Muscle layer of colon (tissue), 2 donors: ENCODE results near the gene GALK1.

Source experiments
- H3K27ac ChIP-seq: one replicate; pipeline ENCODE4 v1.7.0; 2013; ENCODE audit warnings: low read depth, mild to moderate bottlenecking, low read length, moderate library complexity
- H3K27me3 ChIP-seq, 2 donors: one replicate each; pipeline ENCODE4 v1.7.0; 2013; ENCODE audit warnings: low read length in 2 of 2, mild to moderate bottlenecking in 2 of 2; ENCODE audit not compliant: insufficient read depth in 2 of 2, control insufficient read depth in 1 of 2
- H3K36me3 ChIP-seq: one replicate; pipeline ENCODE4 v1.7.0; 2013; ENCODE audit warnings: mild to moderate bottlenecking, low read length; ENCODE audit not compliant: insufficient read depth
- H3K4me1 ChIP-seq: one replicate; pipeline ENCODE4 v1.7.0; 2013; ENCODE audit warnings: mild to moderate bottlenecking, low read length; ENCODE audit not compliant: insufficient read depth
- H3K4me3 ChIP-seq, 2 donors: one replicate each; pipeline ENCODE4 v1.7.0; 2013; ENCODE audit warnings: low read length in 2 of 2, low read depth in 1 of 2, mild to moderate bottlenecking in 1 of 2, moderate library complexity in 1 of 2
- H3K9ac ChIP-seq: one replicate; pipeline ENCODE4 v1.7.0; 2013; ENCODE audit warnings: low read length
- H3K9me3 ChIP-seq: one replicate; pipeline ENCODE4 v1.7.0; 2013; ENCODE audit warnings: mild to moderate bottlenecking, low read length
- donor health status: abdominal sarcoma.
- donor health status: Adenocarcinoma of cecum.

GALK1 gene

GRCh38 chr17:75752802-75753513 lies 12.0 kb downstream of the GALK1 start:
- no peak overlapping the region for H3K9ac ChIP-seq
- no peak overlapping the region for H3K27ac ChIP-seq
- no peaks in the 10 kb centered on the region for H3K27me3 ChIP-seq
- H3K4me3 ChIP-seq, result peak overlapping the region; percentile 40 to 55
- H3K36me3 ChIP-seq, result no peaks in the 10 kb centered on the region
- H3K4me1 ChIP-seq, result peaks cover 14% of the 10 kb centered on the region
- no peaks in the 10 kb centered on the region for H3K9me3 ChIP-seq

GRCh38 chr17:75752405-75752709 lies 12.6 kb downstream of the GALK1 start:
- Histone ChIP-seq H3K27ac (no peak overlapping the region), H3K9ac (no peak overlapping the region), H3K36me3 (no peaks in the 10 kb centered on the region), H3K9me3 (no peaks in the 10 kb centered on the region), H3K4me1 (peaks cover 19% of the 10 kb centered on the region), H3K27me3 (no peaks in the 10 kb centered on the region), H3K4me3 (no peak overlapping the region)

GRCh38 chr17:75751676-75752404 lies 13.2 kb downstream of the GALK1 start:
- no peaks in the 10 kb centered on the region for H3K36me3 ChIP-seq
- H3K27ac ChIP-seq, result no peak overlapping the region
- no peak overlapping the region for H3K4me3 ChIP-seq
- no peak overlapping the region for H3K9ac ChIP-seq
- H3K9me3 ChIP-seq, result no peaks in the 10 kb centered on the region
- H3K4me1 ChIP-seq, result peaks cover 19% of the 10 kb centered on the region
- no peaks in the 10 kb centered on the region for H3K27me3 ChIP-seq

- Histone ChIP-seq H3K4me1 (peaks cover 19% of the 10 kb centered on the region), H3K27ac (no peak overlapping the region), H3K4me3 (no peak overlapping the region), H3K9ac (no peak overlapping the region), H3K9me3 (no peaks in the 10 kb centered on the region), H3K36me3 (no peaks in the 10 kb centered on the region), H3K27me3 (no peaks in the 10 kb centered on the region)
These were observed 14.2 kb downstream of the GALK1 start for GRCh38 chr17:75750661-75751423.

- Histone ChIP-seq H3K4me1 (peaks cover 17% of the 10 kb centered on the region), H3K9ac (no peak overlapping the region), H3K36me3 (no peaks in the 10 kb centered on the region)
These were observed 15.2 kb downstream of the GALK1 start for GRCh38 chr17:75749545-75750389.

GRCh38 chr17:75748706-75749105 lies 16.3 kb downstream of the GALK1 start:
- no peaks in the 10 kb centered on the region for H3K36me3 ChIP-seq
- no peak overlapping the region for H3K27ac ChIP-seq
- H3K4me3 ChIP-seq, result no peak overlapping the region
- H3K9ac ChIP-seq, result no peak overlapping the region
- peaks cover 9% of the 10 kb centered on the region for H3K4me1 ChIP-seq
- no peaks in the 10 kb centered on the region for H3K9me3 ChIP-seq
- H3K27me3 ChIP-seq, result no peaks in the 10 kb centered on the region

More at GRCh38 chr17:75749545-75750389, 15.2 kb downstream of the GALK1 start:
- H3K27ac ChIP-seq, result no peak overlapping the region
- H3K27me3 ChIP-seq, result no peaks in the 10 kb centered on the region
- no peak overlapping the region for H3K4me3 ChIP-seq
- H3K9me3 ChIP-seq, result no peaks in the 10 kb centered on the region

GRCh38 chr17:75743625-75744206 lies 21.3 kb downstream of the GALK1 start:
- Histone ChIP-seq H3K9ac (no peak overlapping the region), H3K4me1 (peaks cover 5% of the 10 kb centered on the region), H3K4me3 (no peak overlapping the region), H3K36me3 (no peaks in the 10 kb centered on the region), H3K9me3 (no peaks in the 10 kb centered on the region), H3K27ac (no peak overlapping the region), H3K27me3 (no peaks in the 10 kb centered on the region)

- Histone ChIP-seq H3K4me3 (no peak overlapping the region), H3K9ac (no peak overlapping the region), H3K4me1 (no peaks in the 10 kb centered on the region), H3K36me3 (no peaks in the 10 kb centered on the region), H3K27me3 (no peaks in the 10 kb centered on the region), H3K9me3 (no peaks in the 10 kb centered on the region), H3K27ac (no peak overlapping the region)
These were observed 22.7 kb downstream of the GALK1 start for GRCh38 chr17:75742337-75742736.

- no peaks in the 10 kb centered on the region for H3K9me3 ChIP-seq
- no peak overlapping the region for H3K9ac ChIP-seq
- H3K4me1 ChIP-seq, result no peaks in the 10 kb centered on the region
- no peak overlapping the region for H3K27ac ChIP-seq
- H3K27me3 ChIP-seq, result no peaks in the 10 kb centered on the region
- H3K4me3 ChIP-seq, result no peak overlapping the region
- H3K36me3 ChIP-seq, result no peaks in the 10 kb centered on the region
These were observed 24.3 kb downstream of the GALK1 start for GRCh38 chr17:75740631-75741077.

- Histone ChIP-seq H3K27ac (no peak overlapping the region), H3K36me3 (no peaks in the 10 kb centered on the region), H3K9ac (no peak overlapping the region), H3K4me1 (no peaks in the 10 kb centered on the region), H3K9me3 (no peaks in the 10 kb centered on the region), H3K4me3 (no peak overlapping the region), H3K27me3 (no peaks in the 10 kb centered on the region)
These were observed 24.8 kb downstream of the GALK1 start for GRCh38 chr17:75740215-75740614.
